ENCODE measurements around the gene DNAL1. TPM values are rescaled to one million over a fixed set of nuclear protein-coding genes. Genes with fewer than 3 reads are reported as not detected.
A peak's percentile ranks its signal among the peaks of the same experiment; 100 is the strongest.

The DNAL1 gene
- total and polyA plus RNA-seq, 3 experiments from 2014 or later, result 5.8 to 10.9 (median 8.1) TPM

DNA sequence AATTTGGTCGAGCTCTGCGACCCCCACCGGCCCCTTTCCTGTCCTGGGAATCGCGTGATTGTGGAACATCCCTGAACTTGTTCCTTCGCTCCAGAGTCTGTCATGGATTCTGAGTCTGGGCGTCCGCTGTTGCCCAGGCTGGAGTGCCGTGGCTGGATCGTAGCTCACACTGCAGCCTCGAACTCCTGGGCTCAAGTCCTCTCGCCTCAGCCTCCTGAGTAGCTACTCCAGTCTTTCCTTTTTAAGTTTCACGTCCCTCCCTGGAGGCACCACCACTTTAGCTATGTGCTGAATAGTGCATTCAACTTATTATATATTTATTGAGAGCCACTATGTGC, 31.8 kb upstream of the DNAL1 start:
- Mint-ChIP-seq H3K4me3 (peak overlapping the region; percentile 84 to 95 (median 90)), H3K4me1 (peaks cover 0 to 3% (median 0%) of the 10 kb centered on the region in 3 donors), H3K36me3 (peaks cover 0 to 4% (median 0%) of the 10 kb centered on the region in 3 donors), H3K27ac (peak overlapping the region; percentile 66 to 97 (median 81)), H3K9me3 (no peaks in the 10 kb centered on the region), H3K27me3 (peaks cover 2 to 7% of the 10 kb centered on the region in 2 donors)
- H3K9me3 ChIP-seq (ENCODE audit: low read length), result no peaks in the 10 kb centered on the region
- POLR2A ChIA-PET, result interaction anchor here (0.6 to 2.1 kb wide), 14 partner anchors 17 to 564 kb away, joined by 3 to 46 read pairs (median 6); partner anchors contain the start of genes ACOT2, ACOT4 and RIOX1
- CTCF ChIA-PET, result interaction anchor here (0.8 to 1.7 kb wide), 11 partner anchors 13 to 105 kb away, joined by 3 to 16 read pairs (median 4); partner anchors contain the start of genes ACOT2 and ACOT4
- no peaks in the 10 kb centered on the region for H3K36me3 ChIP-seq (ENCODE audit: insufficient read depth, low read length)
- DNase-seq, result no peak
- no peaks in the 10 kb centered on the region for H3K27me3 ChIP-seq (ENCODE audit: insufficient read depth, low read length, poor library complexity, severe bottlenecking)
- peak overlapping the region; percentile 45 for H3K27ac ChIP-seq (ENCODE audit: low read depth, low read length)
- peaks cover 8% of the 10 kb centered on the region for H3K4me1 ChIP-seq (ENCODE audit: insufficient read depth, low read length)
- peak overlapping the region; percentile 75 for H3K4me3 ChIP-seq (ENCODE audit: low read length)

DNA sequence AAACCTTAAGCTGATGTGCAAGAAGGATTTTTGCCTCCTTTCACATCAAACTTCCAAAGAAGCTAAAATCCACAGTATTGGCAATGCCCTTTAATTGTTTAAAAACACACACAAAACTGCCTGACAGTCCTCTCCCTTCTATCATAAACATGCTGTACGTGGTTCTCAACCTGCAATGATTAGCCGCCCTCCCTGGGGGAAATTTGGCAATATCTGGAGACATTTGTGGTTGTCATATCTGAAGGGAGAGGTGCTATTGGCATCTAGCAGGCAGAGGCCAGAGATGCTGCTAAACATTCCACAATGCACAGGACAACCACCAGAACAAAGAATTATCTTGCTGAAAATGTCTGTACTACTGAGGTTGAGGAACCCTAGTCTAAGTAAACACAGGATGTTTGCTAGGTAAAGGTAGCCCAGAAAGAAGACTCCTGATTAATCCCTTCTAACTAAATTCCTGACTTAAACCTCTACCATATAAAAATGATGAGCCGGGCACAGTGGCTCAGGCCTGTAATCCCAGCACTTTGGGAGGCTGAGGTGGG, 31.3 kb upstream of the DNAL1 start:
- Mint-ChIP-seq H3K4me1 (peaks cover 0 to 3% (median 0%) of the 10 kb centered on the region in 3 donors), H3K9me3 (no peaks in the 10 kb centered on the region), H3K27me3 (peaks cover 0 to 2% of the 10 kb centered on the region in 2 donors), H3K27ac (peak overlapping the region in 4 of 8 donors; percentile 79 to 91 (median 85)), H3K4me3 (peak overlapping the region; percentile 84 to 95 (median 90)), H3K36me3 (peaks cover 0 to under 1% (median 0%) of the 10 kb centered on the region in 3 donors)
- Histone ChIP-seq H3K27ac (ENCODE audit: low read depth, low read length) (no peak overlapping the region), H3K27me3 (ENCODE audit: insufficient read depth, low read length, poor library complexity, severe bottlenecking) (no peaks in the 10 kb centered on the region), H3K36me3 (ENCODE audit: insufficient read depth, low read length) (no peaks in the 10 kb centered on the region), H3K4me3 (ENCODE audit: low read length) (peak overlapping the region; percentile 75), H3K4me1 (ENCODE audit: insufficient read depth, low read length) (peaks cover 8% of the 10 kb centered on the region), H3K9me3 (ENCODE audit: low read length) (no peaks in the 10 kb centered on the region)
- CTCF ChIA-PET, result interaction anchor here (1.2 to 1.7 kb wide), 8 partner anchors 12 to 105 kb away, joined by 3 to 16 read pairs (median 6); partner anchors contain the start of genes ACOT2 and ACOT4
- DNase-seq, result no peak
- POLR2A ChIA-PET, result interaction anchor here (0.9 to 2.1 kb wide), 10 partner anchors 22 to 173 kb away, joined by 4 to 46 read pairs (median 7); partner anchors contain the start of genes ACOT2, ACOT4 and RIOX1

DNA sequence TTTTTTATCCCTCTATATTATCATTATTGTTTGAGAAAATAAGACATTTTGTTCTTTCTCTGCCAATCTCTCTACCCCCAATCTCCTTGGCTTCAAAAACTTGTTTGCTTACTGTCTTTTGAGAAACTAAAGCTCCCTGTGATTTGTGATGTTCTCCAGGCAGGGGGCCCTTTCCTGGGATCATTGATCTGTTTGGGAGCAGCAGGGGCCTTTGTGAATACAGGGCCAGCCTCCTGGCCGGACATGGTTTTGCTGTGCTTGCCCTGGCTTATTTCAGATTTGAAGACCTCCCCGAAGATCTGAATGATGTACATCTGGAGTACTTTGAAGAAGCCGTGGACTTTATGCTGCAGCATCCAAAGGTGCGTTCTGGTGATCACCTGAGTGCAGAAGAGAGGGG, 28.0 kb upstream of the DNAL1 start:
- H3K4me3 ChIP-seq (ENCODE audit: low read length), result no peak overlapping the region
- H3K4me1 ChIP-seq (ENCODE audit: insufficient read depth, low read length), result peaks cover 8% of the 10 kb centered on the region
- Mint-ChIP-seq H3K27ac (peak overlapping the region in 1 of 8 donors; percentile 52), H3K4me1 (peaks cover 0 to 3% (median 0%) of the 10 kb centered on the region in 3 donors), H3K4me3 (no peak overlapping the region), H3K27me3 (no peaks in the 10 kb centered on the region), H3K9me3 (no peaks in the 10 kb centered on the region), H3K36me3 (no peaks in the 10 kb centered on the region)
- H3K27me3 ChIP-seq (ENCODE audit: insufficient read depth, low read length, poor library complexity, severe bottlenecking), result no peaks in the 10 kb centered on the region
- POLR2A ChIA-PET, result no interaction called here
- no peaks in the 10 kb centered on the region for H3K9me3 ChIP-seq (ENCODE audit: low read length)
- CTCF ChIA-PET, result interaction anchor here (0.6 kb wide), 1 partner anchor 59 kb away, joined by 3 read pairs; no protein-coding TSS in a partner anchor
- no peak overlapping the region for H3K27ac ChIP-seq (ENCODE audit: low read depth, low read length)
- DNase-seq, result no peak
- H3K36me3 ChIP-seq (ENCODE audit: insufficient read depth, low read length), result no peaks in the 10 kb centered on the region

DNA sequence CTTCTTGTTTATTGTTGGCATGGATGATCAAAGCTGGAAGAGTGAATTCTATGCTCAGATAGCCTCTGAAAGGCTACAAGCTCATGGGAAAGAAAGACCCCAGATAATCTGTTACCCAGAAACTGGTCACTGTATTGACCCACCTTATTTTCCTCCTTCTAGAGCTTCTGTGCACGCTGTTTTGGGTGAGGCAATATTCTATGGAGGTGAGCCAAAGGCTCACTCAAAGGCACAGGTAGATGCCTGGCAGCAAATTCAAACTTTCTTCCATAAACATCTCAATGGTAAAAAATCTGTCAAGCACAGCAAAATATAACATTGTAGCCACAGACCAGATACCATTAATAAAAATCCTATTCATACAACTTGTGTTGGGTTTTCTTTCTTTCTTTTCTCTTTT, 25.3 kb upstream of the DNAL1 start:
- H3K27ac ChIP-seq (ENCODE audit: low read depth, low read length), result no peak overlapping the region
- Mint-ChIP-seq H3K27me3 (peaks cover 0 to 4% of the 10 kb centered on the region in 2 donors), H3K36me3 (no peaks in the 10 kb centered on the region), H3K4me3 (no peak overlapping the region), H3K27ac (no peak overlapping the region), H3K4me1 (no peaks in the 10 kb centered on the region), H3K9me3 (no peaks in the 10 kb centered on the region)
- H3K4me3 ChIP-seq (ENCODE audit: low read length), result no peak overlapping the region
- no peak for DNase-seq
- CTCF ChIA-PET, result interaction anchor here (1.0 kb wide), 1 partner anchor 109 kb away, joined by 3 read pairs; no protein-coding TSS in a partner anchor
- no peaks in the 10 kb centered on the region for H3K4me1 ChIP-seq (ENCODE audit: insufficient read depth, low read length)
- POLR2A ChIA-PET, result no interaction called here
- H3K27me3 ChIP-seq (ENCODE audit: insufficient read depth, low read length, poor library complexity, severe bottlenecking), result no peaks in the 10 kb centered on the region
- H3K36me3 ChIP-seq (ENCODE audit: insufficient read depth, low read length), result no peaks in the 10 kb centered on the region
- H3K9me3 ChIP-seq (ENCODE audit: low read length), result no peaks in the 10 kb centered on the region

DNA sequence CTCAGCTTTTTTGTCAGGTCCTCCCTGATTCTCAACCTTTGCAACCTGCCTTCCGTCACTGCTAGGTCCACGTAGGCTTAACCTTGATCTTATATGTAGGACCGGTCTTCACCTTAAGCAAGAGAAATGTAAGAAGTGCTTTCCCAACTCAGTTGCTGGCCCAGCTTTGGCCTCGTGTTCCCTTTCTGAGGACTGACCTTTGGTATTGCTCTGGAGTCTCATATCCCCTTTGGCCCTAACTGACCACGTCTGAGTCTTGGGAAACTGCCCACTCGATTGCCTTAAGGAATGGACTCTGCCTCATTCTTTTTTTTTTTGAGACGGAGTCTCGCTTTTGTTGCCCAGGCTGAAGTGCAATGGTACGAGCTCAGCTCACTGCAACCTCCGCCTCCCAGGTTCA, 24.5 kb upstream of the DNAL1 start:
- Histone ChIP-seq H3K27me3 (ENCODE audit: insufficient read depth, low read length, poor library complexity, severe bottlenecking) (no peaks in the 10 kb centered on the region), H3K27ac (ENCODE audit: low read depth, low read length) (no peak overlapping the region), H3K36me3 (ENCODE audit: insufficient read depth, low read length) (no peaks in the 10 kb centered on the region), H3K4me1 (ENCODE audit: insufficient read depth, low read length) (no peaks in the 10 kb centered on the region), H3K4me3 (ENCODE audit: low read length) (no peak overlapping the region), H3K9me3 (ENCODE audit: low read length) (no peaks in the 10 kb centered on the region)
- Mint-ChIP-seq H3K27me3 (peaks cover 0 to 4% of the 10 kb centered on the region in 2 donors), H3K9me3 (no peaks in the 10 kb centered on the region), H3K4me1 (no peaks in the 10 kb centered on the region), H3K4me3 (no peak overlapping the region), H3K27ac (no peak overlapping the region), H3K36me3 (no peaks in the 10 kb centered on the region)
- DNase-seq, result no peak
- ChIA-PET POLR2A (no interaction called here), CTCF (no interaction called here)

DNA sequence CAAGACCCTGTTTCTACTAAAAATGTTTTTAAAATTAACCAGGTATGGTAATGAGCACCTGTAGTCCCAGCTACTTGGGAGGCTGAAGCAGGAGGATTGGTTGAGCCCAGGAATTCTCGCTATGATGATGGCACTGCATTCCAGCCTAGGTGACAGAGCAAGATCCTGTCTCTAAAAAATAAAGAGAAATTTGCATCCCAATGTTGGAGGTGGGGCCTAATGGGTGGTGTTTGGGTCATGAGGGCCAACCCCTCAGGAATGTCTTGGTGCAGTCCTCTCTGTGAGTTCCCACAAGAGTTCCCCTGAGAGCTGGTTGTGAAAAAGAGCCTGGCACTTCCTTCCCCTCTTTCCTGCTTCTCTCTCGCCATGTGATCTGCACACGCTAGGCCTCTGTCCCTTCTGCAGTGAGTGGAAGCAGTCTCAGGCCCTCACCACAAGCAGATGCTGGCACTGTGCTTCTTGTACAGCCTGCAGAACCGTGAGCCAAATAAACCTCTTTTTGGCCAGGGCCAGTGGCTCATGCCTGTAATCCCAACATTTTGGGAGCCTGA, 21.2 kb upstream of the DNAL1 start:
- DNase-seq, result no peak
- H3K27me3 ChIP-seq (ENCODE audit: insufficient read depth, low read length, poor library complexity, severe bottlenecking), result no peaks in the 10 kb centered on the region
- H3K4me1 ChIP-seq (ENCODE audit: insufficient read depth, low read length), result no peaks in the 10 kb centered on the region
- H3K9me3 ChIP-seq (ENCODE audit: low read length), result no peaks in the 10 kb centered on the region
- Mint-ChIP-seq H3K4me1 (no peaks in the 10 kb centered on the region), H3K27ac (peak overlapping the region in 1 of 8 donors; percentile 9), H3K9me3 (no peaks in the 10 kb centered on the region), H3K36me3 (no peaks in the 10 kb centered on the region), H3K4me3 (no peak overlapping the region), H3K27me3 (peaks cover 4 to 7% of the 10 kb centered on the region in 2 donors)
- H3K27ac ChIP-seq (ENCODE audit: low read depth, low read length), result no peak overlapping the region
- ChIA-PET CTCF (interaction anchor here (1.1 kb wide), 1 partner anchor 10 kb away, joined by 4 read pairs; no protein-coding TSS in a partner anchor), POLR2A (no interaction called here)
- no peak overlapping the region for H3K4me3 ChIP-seq (ENCODE audit: low read length)
- no peaks in the 10 kb centered on the region for H3K36me3 ChIP-seq (ENCODE audit: insufficient read depth, low read length)

DNA sequence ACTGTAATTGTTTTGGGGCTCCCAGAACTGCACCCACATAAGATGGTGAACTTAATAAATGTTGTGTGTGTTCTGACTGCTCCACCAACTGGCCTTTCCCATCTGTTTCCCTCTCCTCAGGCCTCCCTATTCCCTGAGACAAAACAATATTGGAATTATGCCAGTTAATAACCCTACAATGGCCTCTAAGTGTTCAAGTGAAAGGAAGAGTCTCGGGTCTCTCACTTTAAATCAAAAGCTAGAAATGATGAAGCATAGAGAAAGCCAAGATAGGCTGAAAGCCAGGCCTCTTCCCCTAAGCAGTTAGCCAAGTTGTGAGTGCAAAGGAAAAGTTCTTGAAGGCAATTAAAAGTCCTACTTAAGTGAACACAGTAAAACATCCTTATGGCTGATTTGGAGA, 19.1 kb upstream of the DNAL1 start:
- H3K9me3 ChIP-seq (ENCODE audit: low read length), result no peaks in the 10 kb centered on the region
- CTCF ChIA-PET, result interaction anchor here (1.0 to 2.3 kb wide), 3 partner anchors 13 to 117 kb away, joined by 3 to 8 read pairs (median 5); partner anchors contain the start of gene ACOT6
- peaks cover 7 to 17% of the 10 kb centered on the region in 2 donors for H3K27me3 Mint-ChIP-seq
- no peak overlapping the region for H3K27ac ChIP-seq (ENCODE audit: low read depth, low read length)
- H3K36me3 Mint-ChIP-seq, result no peaks in the 10 kb centered on the region
- no peaks in the 10 kb centered on the region for H3K27me3 ChIP-seq (ENCODE audit: insufficient read depth, low read length, poor library complexity, severe bottlenecking)
- no peak overlapping the region for H3K4me3 Mint-ChIP-seq
- H3K4me3 ChIP-seq (ENCODE audit: low read length), result no peak overlapping the region
- no peaks in the 10 kb centered on the region for H3K4me1 ChIP-seq (ENCODE audit: insufficient read depth, low read length)
- H3K27ac Mint-ChIP-seq, result no peak overlapping the region
- POLR2A ChIA-PET, result no interaction called here
- no peaks in the 10 kb centered on the region for H3K9me3 Mint-ChIP-seq
- H3K36me3 ChIP-seq (ENCODE audit: insufficient read depth, low read length), result no peaks in the 10 kb centered on the region
- no peak for DNase-seq
- no peaks in the 10 kb centered on the region for H3K4me1 Mint-ChIP-seq

DNA sequence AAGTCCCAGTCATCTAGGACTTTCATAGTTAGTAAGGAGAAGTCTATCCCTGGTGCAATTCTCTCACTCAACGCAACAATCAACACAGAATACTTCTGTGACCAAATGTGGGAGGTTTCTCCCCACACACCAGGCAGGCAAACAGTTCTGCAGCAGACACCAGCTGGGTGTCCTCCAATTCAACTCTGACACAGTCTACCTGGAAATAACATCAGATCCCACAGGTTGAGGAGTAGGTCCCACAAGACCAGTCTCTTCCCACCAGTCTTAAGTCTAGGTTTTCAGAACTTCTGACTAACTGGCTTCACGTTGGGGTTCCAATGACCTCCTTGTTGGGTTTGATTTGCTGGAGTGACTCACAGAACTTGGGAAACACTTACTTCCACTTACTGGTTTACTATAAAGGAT, 17.6 kb upstream of the DNAL1 start:
- POLR2A ChIA-PET, result interaction anchor here (0.6 kb wide), 1 partner anchor 30 kb away, joined by 3 read pairs; no protein-coding TSS in a partner anchor
- DNase-seq, result no peak
- H3K36me3 Mint-ChIP-seq, result no peaks in the 10 kb centered on the region

More for the DNA sequence above, 17.6 kb upstream of the DNAL1 start:
- H3K27me3 ChIP-seq (ENCODE audit: insufficient read depth, low read length, poor library complexity, severe bottlenecking), result no peaks in the 10 kb centered on the region
- H3K27me3 Mint-ChIP-seq, result peaks cover 8 to 20% of the 10 kb centered on the region in 2 donors
- no peaks in the 10 kb centered on the region for H3K4me1 Mint-ChIP-seq
- no peaks in the 10 kb centered on the region for H3K4me1 ChIP-seq (ENCODE audit: insufficient read depth, low read length)
- H3K4me3 Mint-ChIP-seq, result no peak overlapping the region
- H3K4me3 ChIP-seq (ENCODE audit: low read length), result no peak overlapping the region
- no peak overlapping the region for H3K27ac Mint-ChIP-seq
- H3K9me3 Mint-ChIP-seq, result no peaks in the 10 kb centered on the region
- CTCF ChIA-PET, result interaction anchor here (0.6 to 2.3 kb wide), 2 partner anchors 118 to 1237 kb away, joined by 4 to 8 read pairs; no protein-coding TSS in a partner anchor
- no peak overlapping the region for H3K27ac ChIP-seq (ENCODE audit: low read depth, low read length)
- no peaks in the 10 kb centered on the region for H3K9me3 ChIP-seq (ENCODE audit: low read length)
- no peaks in the 10 kb centered on the region for H3K36me3 ChIP-seq (ENCODE audit: insufficient read depth, low read length)
